ENCODE data around the gene RFTN1. TPM values are rescaled to one million over a fixed set of nuclear protein-coding genes. Genes with fewer than 3 reads are reported as not detected.

The RFTN1 gene
- total and polyA plus RNA-seq, 2 donors (not counting 1 experiment from before 2014, with no cell fraction given), result 35.1 to 35.5 TPM

- Histone ChIP-seq H2AFZ (ENCODE audit: low read length) (no peak overlapping the region), H3K36me3 (ENCODE audit: control insufficient read depth, insufficient read depth, low read length) (peaks cover 1% of the 10 kb centered on the region), H3K27me3 (ENCODE audit: control insufficient read depth, insufficient read depth, low read length) (no peaks in the 10 kb centered on the region), H3K27ac (ENCODE audit: insufficient read depth, low read length) (no peak overlapping the region), H3K4me2 (ENCODE audit: extremely low read depth, insufficient read depth, low read length) (no peak overlapping the region), H3K4me3 (replicated peaks in 1 of 4; ENCODE audit: control extremely low read depth in 1 of 4, insufficient read depth in 1 of 4, low read depth in 3 of 4, low read length in 4 of 4) (no peak overlapping the region), H3K4me1 (ENCODE audit: control insufficient read depth, extremely low read depth, insufficient read depth, low read length) (peaks cover 10% of the 10 kb centered on the region), H3K79me2 (ENCODE audit: control insufficient read depth, insufficient read depth, low read length) (no peaks in the 10 kb centered on the region), H4K20me1 (ENCODE audit: control insufficient read depth, extremely low read depth, insufficient read depth, low read length) (peaks cover 1% of the 10 kb centered on the region), H3K9ac (ENCODE audit: insufficient read depth, low read length) (no peak overlapping the region), H3K9me3 (ENCODE audit: control insufficient read depth, insufficient read depth, low read depth, low read length) (no peaks in the 10 kb centered on the region)
- no peak for DNase-seq (ENCODE audit: low read depth in 2 of 2)
- no peak for TF ChIP-seq CTCF (conservative IDR thresholded peaks at IDR 0.05 in 1 of 2, IDR thresholded peaks at IDR 0.05 in 1 of 2; ENCODE audit: low read depth in 1 of 2, low read length in 2 of 2)
- TF ChIP-seq EZH2 (IDR thresholded peaks at IDR 0.05; ENCODE audit: low read length, missing control alignments), result no peak
Measured at GRCh38 chr3:16488637-16489036, 24.9 kb downstream of the RFTN1 start.

GRCh38 chr3:16487511-16488175 lies 25.9 kb downstream of the RFTN1 start:
- H4K20me1 ChIP-seq (ENCODE audit: control insufficient read depth, extremely low read depth, insufficient read depth, low read length), result peaks cover 1% of the 10 kb centered on the region
- peaks cover 15% of the 10 kb centered on the region for H3K4me1 ChIP-seq (ENCODE audit: control insufficient read depth, extremely low read depth, insufficient read depth, low read length)
- H3K9me3 ChIP-seq (ENCODE audit: control insufficient read depth, insufficient read depth, low read depth, low read length), result no peaks in the 10 kb centered on the region
- no peaks in the 10 kb centered on the region for H3K36me3 ChIP-seq (ENCODE audit: control insufficient read depth, insufficient read depth, low read length)
- no peak overlapping the region for H3K4me2 ChIP-seq (ENCODE audit: extremely low read depth, insufficient read depth, low read length)
- DNase-seq (ENCODE audit: low read depth in 2 of 2), result no peak
- H3K27ac ChIP-seq (ENCODE audit: insufficient read depth, low read length), result no peak overlapping the region
- H3K9ac ChIP-seq (ENCODE audit: insufficient read depth, low read length), result no peak overlapping the region
- no peak overlapping the region for H2AFZ ChIP-seq (ENCODE audit: low read length)
- TF ChIP-seq EZH2 (IDR thresholded peaks at IDR 0.05; ENCODE audit: low read length, missing control alignments) (no peak), CTCF (conservative IDR thresholded peaks at IDR 0.05 in 1 of 2, IDR thresholded peaks at IDR 0.05 in 1 of 2; ENCODE audit: low read depth in 1 of 2, low read length in 2 of 2) (no peak)
- H3K79me2 ChIP-seq (ENCODE audit: control insufficient read depth, insufficient read depth, low read length), result no peaks in the 10 kb centered on the region
- H3K4me3 ChIP-seq (replicated peaks in 1 of 4; ENCODE audit: control extremely low read depth in 1 of 4, insufficient read depth in 1 of 4, low read depth in 3 of 4, low read length in 4 of 4), result no peak overlapping the region
- H3K27me3 ChIP-seq (ENCODE audit: control insufficient read depth, insufficient read depth, low read length), result no peaks in the 10 kb centered on the region

DNA sequence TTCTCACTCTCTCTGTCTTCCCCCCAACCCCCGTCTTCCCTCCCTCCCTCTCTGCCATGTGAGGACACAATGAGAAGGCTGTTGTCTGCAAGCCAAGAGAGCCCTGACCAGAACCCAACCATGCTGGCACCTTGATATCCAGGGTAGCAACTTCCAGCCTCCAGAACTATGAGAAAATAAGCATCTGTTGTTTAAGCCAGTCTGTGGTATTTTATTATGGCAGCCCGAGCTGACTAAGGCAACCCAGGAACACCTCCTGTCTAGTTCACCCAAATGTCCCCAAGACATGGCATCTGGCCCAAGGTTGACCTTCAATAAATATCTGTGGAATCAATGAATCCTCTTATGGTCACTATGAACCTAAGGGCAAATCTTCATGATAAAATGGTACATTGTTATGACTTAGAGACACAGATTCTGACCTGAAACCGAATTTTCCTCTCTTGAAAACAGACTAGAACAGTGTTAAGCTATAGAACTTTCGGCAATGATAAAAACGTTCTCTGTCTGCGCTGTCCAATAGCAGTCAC lies 26.5 kb downstream of the RFTN1 start:
- no peak overlapping the region for H3K9ac ChIP-seq (ENCODE audit: insufficient read depth, low read length)
- H3K79me2 ChIP-seq (ENCODE audit: control insufficient read depth, insufficient read depth, low read length), result no peaks in the 10 kb centered on the region
- H3K4me1 ChIP-seq (ENCODE audit: control insufficient read depth, extremely low read depth, insufficient read depth, low read length), result peaks cover 17% of the 10 kb centered on the region
- H2AFZ ChIP-seq (ENCODE audit: low read length), result no peak overlapping the region
- H3K27me3 ChIP-seq (ENCODE audit: control insufficient read depth, insufficient read depth, low read length), result no peaks in the 10 kb centered on the region
- peaks cover 1% of the 10 kb centered on the region for H4K20me1 ChIP-seq (ENCODE audit: control insufficient read depth, extremely low read depth, insufficient read depth, low read length)
- H3K36me3 ChIP-seq (ENCODE audit: control insufficient read depth, insufficient read depth, low read length), result no peaks in the 10 kb centered on the region
- TF ChIP-seq EZH2 (IDR thresholded peaks at IDR 0.05; ENCODE audit: low read length, missing control alignments), result no peak
- no peak for TF ChIP-seq CTCF (conservative IDR thresholded peaks at IDR 0.05 in 1 of 2, IDR thresholded peaks at IDR 0.05 in 1 of 2; ENCODE audit: low read depth in 1 of 2, low read length in 2 of 2)
- no peak overlapping the region for H3K27ac ChIP-seq (ENCODE audit: insufficient read depth, low read length)
- H3K9me3 ChIP-seq (ENCODE audit: control insufficient read depth, insufficient read depth, low read depth, low read length), result no peaks in the 10 kb centered on the region
- H3K4me2 ChIP-seq (ENCODE audit: extremely low read depth, insufficient read depth, low read length), result no peak overlapping the region
- no peak for DNase-seq (ENCODE audit: low read depth in 2 of 2)
- no peak overlapping the region for H3K4me3 ChIP-seq (replicated peaks in 1 of 4; ENCODE audit: control extremely low read depth in 1 of 4, insufficient read depth in 1 of 4, low read depth in 3 of 4, low read length in 4 of 4)
